Activated CD4-positive, CD25-positive, alpha-beta regulatory T cell treated with anti-CD3 and anti-CD28 coated beads, Interleukin-2, amount 50 U/mL, for 16 hours (primary cell): Measurements from ENCODE around the gene DRAXIN.
A peak's percentile ranks its signal among the peaks of the same experiment; 100 is the strongest.

Experiments used
- DNase-seq: peaks from one replicate; pipeline ENCODE4 v3.0.0-alpha.2; 2020; ENCODE audit warnings: low read depth, low spot score

The DRAXIN gene

GRCh38 chr1:11708554-11709350 is 17.2 kb downstream of the DRAXIN start:
- DNase-seq: no peak

- DNase-seq: no peak
These were observed 20.0 kb downstream of the DRAXIN start for GRCh38 chr1:11711490-11711889.

- DNase-seq: no peak
These were observed 20.8 kb downstream of the DRAXIN start for GRCh38 chr1:11712285-11712684.

GRCh38 chr1:11713095-11713494 is 21.6 kb downstream of the DRAXIN start:
- no peak for DNase-seq

GRCh38 chr1:11714831-11715575 is 23.5 kb downstream of the DRAXIN start:
- no peak for DNase-seq

- peak; percentile 73 for DNase-seq
These were observed 28.0 kb downstream of the DRAXIN start for GRCh38 chr1:11719313-11720032.

GRCh38 chr1:11720033-11720376 is 28.5 kb downstream of the DRAXIN start:
- DNase-seq: no peak

- DNase-seq: no peak
These were observed 29.0 kb downstream of the DRAXIN start for GRCh38 chr1:11720525-11720924.

- DNase-seq: no peak
These were observed 29.8 kb downstream of the DRAXIN start for GRCh38 chr1:11721311-11721710.

GRCh38 chr1:11722538-11722937 is 31.0 kb downstream of the DRAXIN start:
- no peak for DNase-seq

- DNase-seq: no peak
These were observed 34.1 kb downstream of the DRAXIN start for GRCh38 chr1:11725616-11726015.

GRCh38 chr1:11727119-11727518 is 35.6 kb downstream of the DRAXIN start:
- no peak for DNase-seq

- DNase-seq: no peak
These were observed 36.8 kb downstream of the DRAXIN start for GRCh38 chr1:11728126-11728806.

- DNase-seq: no peak
These were observed 37.6 kb downstream of the DRAXIN start for GRCh38 chr1:11729155-11729497.

GRCh38 chr1:11729498-11730428 is 38.3 kb downstream of the DRAXIN start:
- DNase-seq: no peak

GRCh38 chr1:11730429-11730891 is 39.0 kb downstream of the DRAXIN start:
- DNase-seq: no peak

- DNase-seq: no peak
These were observed 40.3 kb downstream of the DRAXIN start for GRCh38 chr1:11731691-11732283.

- DNase-seq: no peak
These were observed 41.8 kb downstream of the DRAXIN start for GRCh38 chr1:11733306-11733705.

- no peak for DNase-seq
These were observed 44.0 kb downstream of the DRAXIN start for GRCh38 chr1:11735531-11735853.
